ENCODE measurements around the gene NT5DC1.

GRCh38 chr6:116166369-116166768, 65.7 kb downstream of the NT5DC1 start:
- TF ChIP-seq CTCF (conservative IDR thresholded peaks at IDR 0.05; ENCODE audit: low read length) (no peak), EZH2phosphoT487 (IDR thresholded peaks at IDR 0.05; ENCODE audit: borderline replicate concordance) (no peak)

Measured in Loucy (cell line).